WTC11 (cell line): ENCODE measurements around the gene TTLL5. TPM values are rescaled to one million over a fixed set of nuclear protein-coding genes. Genes with fewer than 3 reads are reported as not detected.
A peak's percentile ranks its signal among the peaks of the same experiment; 100 is the strongest.

Experiments used
- ATAC-seq: fragments of 200-7000 bp; cut with Tn5 transposase; 2 replicates; pipeline ENCODE4 v1.10.0; 2021; ENCODE audit warnings: mild to moderate bottlenecking, moderate library complexity
- CTCF ChIA-PET: fragments of 300-600 bp; sonication (Branson Sonifier 250); formaldehyde crosslinking; loops from one replicate; lab custom pipeline; 2021; ENCODE audit warnings: antibody characterized with exemption; lab: Charles Lee
- POLR2A ChIA-PET: fragments of 350-600 bp; sonication (Branson Sonifier 250); formaldehyde crosslinking; loops from one replicate; lab custom pipeline; 2021; ENCODE audit warnings: antibody characterized with exemption; lab: Charles Lee
- DNase-seq: peaks from one replicate; pipeline ENCODE4 v3.0.0; 2021; ENCODE audit warnings: low spot score
- H3K27ac Mint-ChIP-seq: 2 replicates; pipeline ENCODE4 v1.8.0; 2021; ENCODE audit warnings: mixed read lengths
- H3K27me3 Mint-ChIP-seq: 2 replicates; pipeline ENCODE4 v1.8.0; 2021; ENCODE audit warnings: low read depth, mild to moderate bottlenecking, moderate library complexity, mixed read lengths
- H3K36me3 Mint-ChIP-seq: 2 replicates; pipeline ENCODE4 v1.8.0; 2021; ENCODE audit warnings: mixed read lengths
- H3K4me1 Mint-ChIP-seq: 2 replicates; pipeline ENCODE4 v1.8.0; 2022; ENCODE audit warnings: mixed read lengths
- H3K4me3 Mint-ChIP-seq: 2 replicates; pipeline ENCODE4 v1.8.0; 2021; ENCODE audit warnings: mild to moderate bottlenecking, moderate library complexity, mixed read lengths
- H3K9me3 Mint-ChIP-seq: 2 replicates; pipeline ENCODE4 v1.8.0; 2021; ENCODE audit warnings: mixed read lengths
- AFF4 ChIP-seq: sonication (generic); formaldehyde crosslinking; IDR thresholded peaks from 2 replicates; pipeline ENCODE4 v1.8.1; 2023; ENCODE audit warnings: mild to moderate bottlenecking, missing genetic modification reagents, borderline replicate concordance
- E2F4 ChIP-seq: sonication (generic); formaldehyde crosslinking; IDR thresholded peaks from 2 replicates; pipeline ENCODE4 v1.8.1; 2022; ENCODE audit warnings: low read depth, mild to moderate bottlenecking, moderate library complexity, missing genetic modification reagents, borderline replicate concordance
- ERG ChIP-seq: fragments of 250-450 bp; sonication (Bioruptor Pico); IDR thresholded peaks from 2 replicates; pipeline ENCODE4 v1.8.0; 2021; ENCODE audit warnings: mild to moderate bottlenecking
- ETV6 ChIP-seq: sonication (generic); formaldehyde crosslinking; IDR thresholded peaks from 2 replicates; pipeline ENCODE4 v1.8.1; 2022; ENCODE audit warnings: mild to moderate bottlenecking, missing genetic modification reagents
- FOXP4 ChIP-seq: sonication (generic); formaldehyde crosslinking; IDR thresholded peaks from 2 replicates; pipeline ENCODE4 v1.8.0; 2022; ENCODE audit warnings: mild to moderate bottlenecking, missing genetic modification reagents
- IRF1 ChIP-seq: sonication (generic); formaldehyde crosslinking; IDR thresholded peaks from 2 replicates; pipeline ENCODE4 v1.8.0; 2023; ENCODE audit warnings: missing genetic modification reagents
- NR1H2 ChIP-seq: sonication (generic); formaldehyde crosslinking; IDR thresholded peaks from 2 replicates; pipeline ENCODE4 v1.9.0; 2021; ENCODE audit warnings: mild to moderate bottlenecking, moderate library complexity, missing genetic modification reagents
- NR2C2 ChIP-seq: sonication (generic); formaldehyde crosslinking; IDR thresholded peaks from 2 replicates; pipeline ENCODE4 v1.8.0; 2022; ENCODE audit warnings: mild to moderate bottlenecking, missing genetic modification reagents
- PREB ChIP-seq: sonication (generic); formaldehyde crosslinking; IDR thresholded peaks from 2 replicates; pipeline ENCODE4 v1.8.1; 2022; ENCODE audit warnings: mild to moderate bottlenecking, missing genetic modification reagents, moderate library complexity, borderline replicate concordance
- SP1 ChIP-seq: sonication (generic); formaldehyde crosslinking; conservative IDR thresholded peaks from 2 replicates; pipeline ENCODE4 v1.8.1; 2022; ENCODE audit warnings: missing genetic modification reagents
- STAT6 ChIP-seq: sonication (generic); formaldehyde crosslinking; conservative IDR thresholded peaks from 2 replicates; pipeline ENCODE4 v1.8.1; 2023; ENCODE audit warnings: mild to moderate bottlenecking, low read depth, missing genetic modification reagents, moderate library complexity
- TEAD1 ChIP-seq: sonication (generic); formaldehyde crosslinking; IDR thresholded peaks from 2 replicates; pipeline ENCODE4 v1.8.0; 2022; ENCODE audit warnings: mild to moderate bottlenecking, missing genetic modification reagents
- ZMAT4 ChIP-seq: fragments of 250-450 bp; sonication (Bioruptor Pico); IDR thresholded peaks from 2 replicates; pipeline ENCODE4 v1.9.0; 2021; ENCODE audit warnings: mild to moderate bottlenecking
- ZNF121 ChIP-seq: sonication (generic); formaldehyde crosslinking; IDR thresholded peaks from 2 replicates; pipeline ENCODE4 v1.8.0; 2023; ENCODE audit warnings: missing genetic modification reagents
- ZNF396 ChIP-seq: fragments of 250-450 bp; sonication (Bioruptor Pico); IDR thresholded peaks from 2 replicates; pipeline ENCODE4 v1.8.0; 2021; ENCODE audit warnings: mild to moderate bottlenecking, moderate library complexity, borderline replicate concordance
- ZNF425 ChIP-seq: fragments of 250-450 bp; sonication (Bioruptor Pico); conservative IDR thresholded peaks from 2 replicates; pipeline ENCODE4 v1.9.0; 2021; ENCODE audit warnings: mild to moderate bottlenecking
- ZNF512 ChIP-seq: sonication (generic); formaldehyde crosslinking; IDR thresholded peaks from 2 replicates; pipeline ENCODE4 v1.8.1; 2022; ENCODE audit warnings: missing genetic modification reagents, borderline replicate concordance
- total RNA-seq: library from RNA; stranded (reverse); gene quantifications from 3 replicates; pipeline ENCODE4 v1.2.3, GENCODE V29; 2021

TTLL5 gene
- total RNA-seq, 1 experiment from 2014 or later = 39.6 TPM

- Mint-ChIP-seq H3K27me3 (peaks cover 35% of the 10 kb centered on the region), H3K4me1 (peaks cover 17% of the 10 kb centered on the region), H3K36me3 (no peaks in the 10 kb centered on the region), H3K4me3 (peak within 1 kb of the TSS; percentile 97), H3K9me3 (no peaks in the 10 kb centered on the region), H3K27ac (peak within 1 kb of the TSS; percentile 29; the same call in 1 of the 2 replicates)
- DNase-seq (peak; percentile 85), ATAC-seq (peak; percentile 31)
- CTCF ChIA-PET = interaction anchor here (0.6 to 10.6 kb wide), 6 partner anchors 11 to 442 kb away, joined by 3 to 307 read pairs (median 4); no protein-coding TSS in a partner anchor
- POLR2A ChIA-PET = interaction anchor here (1.2 kb wide), 1 partner anchor 42 kb away, joined by 3 read pairs; no protein-coding TSS in a partner anchor
- TF ChIP-seq ZNF512 = no peak
- TF ChIP-seq FOXP4 (CRISPR knock-in tag) = no peak
- TF ChIP-seq NR2C2 (CRISPR knock-in tag) = no peak
- TF ChIP-seq ZNF425 (CRISPR knock-in tag) = no peak
- TF ChIP-seq AFF4 = no peak
- no peak for TF ChIP-seq ZNF121 (CRISPR knock-in tag)
- TF ChIP-seq SP1 (CRISPR knock-in tag) = peak; percentile 74
- TF ChIP-seq ETV6 (CRISPR knock-in tag) = no peak
- TF ChIP-seq ZNF396 = no peak
- TF ChIP-seq E2F4 (CRISPR knock-in tag) = no peak
- TF ChIP-seq ZMAT4 (CRISPR knock-in tag) = no peak
- no peak for TF ChIP-seq ERG (CRISPR knock-in tag)
- no peak for TF ChIP-seq PREB
- TF ChIP-seq STAT6 (CRISPR knock-in tag) = no peak
- peak; percentile 32; the same call in 1 of the 2 replicates for TF ChIP-seq TEAD1 (CRISPR knock-in tag)
- TF ChIP-seq NR1H2 = no peak
- TF ChIP-seq IRF1 = no peak
These were observed 324.8 kb downstream of the TTLL5 start, which contains the start of gene IFT43 for GRCh38 chr14:75985618-75986438. Gene IFT43, plus strand, starts transcription at chr14:75985763. Its CDS starts 24 bp downstream, at chr14:75985787.
